ENCODE data around the gene RRAGA.
"Not testable (repeated sequence)": the region's sequence is repeated elsewhere in the genome, so short reads cannot be mapped to it uniquely, and the experiment has no call there.

The RRAGA gene

GRCh38 chr9:19074229-19074628, 25.0 kb downstream of the RRAGA start:
- no peak overlapping the region for H3K4me3 ChIP-seq (ENCODE audit: low read depth, low read length)
- DNase-seq (ENCODE audit: low read depth): no peak
- in situ Hi-C loops (cut with HindIII; ENCODE audit: low sequenced_read_pairs): no loop called here
- no peak for TF ChIP-seq CTCF (IDR thresholded peaks at IDR 0.05; ENCODE audit: low read depth, low read length, missing control alignments)

- no peak for TF ChIP-seq CTCF (IDR thresholded peaks at IDR 0.05; ENCODE audit: low read depth, low read length, missing control alignments)
- H3K4me3 ChIP-seq (ENCODE audit: low read depth, low read length): no peak overlapping the region
- in situ Hi-C loops (cut with HindIII; ENCODE audit: low sequenced_read_pairs): no loop called here
- no peak for DNase-seq (ENCODE audit: low read depth)
These were observed 25.6 kb downstream of the RRAGA start for GRCh38 chr9:19074836-19075235.

GRCh38 chr9:19085295-19085694, 36.1 kb downstream of the RRAGA start:
- in situ Hi-C loops (cut with HindIII; ENCODE audit: low sequenced_read_pairs): no loop called here
- H3K4me3 ChIP-seq (ENCODE audit: low read depth, low read length): no peak overlapping the region
- TF ChIP-seq CTCF (IDR thresholded peaks at IDR 0.05; ENCODE audit: low read depth, low read length, missing control alignments): peak; percentile 35
- no peak for DNase-seq (ENCODE audit: low read depth)

GRCh38 chr9:19087106-19088000, 38.1 kb downstream of the RRAGA start:
- no peak for DNase-seq (ENCODE audit: low read depth)
- H3K4me3 ChIP-seq (ENCODE audit: low read depth, low read length): no peak overlapping the region
- in situ Hi-C loops (cut with HindIII; ENCODE audit: low sequenced_read_pairs): no loop called here
- no peak for TF ChIP-seq CTCF (IDR thresholded peaks at IDR 0.05; ENCODE audit: low read depth, low read length, missing control alignments)

GRCh38 chr9:19097431-19097830, 48.2 kb downstream of the RRAGA start:
- in situ Hi-C loops (cut with HindIII; ENCODE audit: low sequenced_read_pairs); H3K4me3 ChIP-seq (ENCODE audit: low read depth, low read length); DNase-seq (ENCODE audit: low read depth): not testable (repeated sequence)

All from astrocyte of the cerebellum (primary cell).